Astrocyte of the spinal cord (primary cell): ENCODE measurements around the gene TRIM46.
"Not testable (repeated sequence)": the region's sequence is repeated elsewhere in the genome, so short reads cannot be mapped to it uniquely, and the experiment has no call there.

Source experiments
- DNase-seq: peaks from one replicate; pipeline ENCODE4 v3.0.0; 2011; ENCODE audit warnings: low read depth, low spot score
- H3K4me3 ChIP-seq: 2 replicates; pipeline ENCODE4 v1.5.1; 2011; ENCODE audit warnings: low read depth, mild to moderate bottlenecking, low read length, moderate library complexity
- in situ Hi-C: cut with HindIII; loops from 2 replicates; pipeline ENCODE4 v1.10.0; 2017; ENCODE audit warnings: low sequenced_read_pairs
- TF ChIP-seq, protein P1 (sequence below): IDR thresholded peaks from 2 replicates; pipeline ENCODE4 v1.5.1; 2012; ENCODE audit warnings: low read depth, mild to moderate bottlenecking, low read length, inconsistent platforms

The TRIM46 gene

DNA sequence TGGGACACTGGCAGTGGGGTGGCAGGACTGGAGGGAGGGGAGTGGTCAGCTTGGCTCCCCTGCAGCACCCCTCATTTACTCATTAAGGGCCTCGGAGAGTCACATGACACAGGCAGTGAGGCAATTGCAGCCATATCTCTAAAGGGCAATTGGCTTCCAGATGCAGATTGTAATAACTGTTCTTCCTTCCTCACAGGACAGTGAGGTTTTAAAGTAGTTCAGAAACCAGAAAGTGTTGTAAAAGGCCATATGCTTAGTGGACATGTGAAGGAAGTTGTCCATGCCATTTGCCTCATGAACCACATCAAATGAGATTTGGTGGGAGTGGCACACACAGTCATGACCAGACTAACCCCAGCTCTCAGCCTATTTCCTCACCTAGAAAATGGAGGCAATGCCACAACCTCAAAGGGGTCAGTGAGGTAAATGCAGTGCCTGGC is 46.0 kb downstream of the TRIM46 start:
- in situ Hi-C loops = no loop called here
- DNase-seq = no peak
- TF ChIP-seq, protein P1, sequence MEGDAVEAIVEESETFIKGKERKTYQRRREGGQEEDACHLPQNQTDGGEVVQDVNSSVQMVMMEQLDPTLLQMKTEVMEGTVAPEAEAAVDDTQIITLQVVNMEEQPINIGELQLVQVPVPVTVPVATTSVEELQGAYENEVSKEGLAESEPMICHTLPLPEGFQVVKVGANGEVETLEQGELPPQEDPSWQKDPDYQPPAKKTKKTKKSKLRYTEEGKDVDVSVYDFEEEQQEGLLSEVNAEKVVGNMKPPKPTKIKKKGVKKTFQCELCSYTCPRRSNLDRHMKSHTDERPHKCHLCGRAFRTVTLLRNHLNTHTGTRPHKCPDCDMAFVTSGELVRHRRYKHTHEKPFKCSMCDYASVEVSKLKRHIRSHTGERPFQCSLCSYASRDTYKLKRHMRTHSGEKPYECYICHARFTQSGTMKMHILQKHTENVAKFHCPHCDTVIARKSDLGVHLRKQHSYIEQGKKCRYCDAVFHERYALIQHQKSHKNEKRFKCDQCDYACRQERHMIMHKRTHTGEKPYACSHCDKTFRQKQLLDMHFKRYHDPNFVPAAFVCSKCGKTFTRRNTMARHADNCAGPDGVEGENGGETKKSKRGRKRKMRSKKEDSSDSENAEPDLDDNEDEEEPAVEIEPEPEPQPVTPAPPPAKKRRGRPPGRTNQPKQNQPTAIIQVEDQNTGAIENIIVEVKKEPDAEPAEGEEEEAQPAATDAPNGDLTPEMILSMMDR = no peak
- no peak overlapping the region for H3K4me3 ChIP-seq

DNA sequence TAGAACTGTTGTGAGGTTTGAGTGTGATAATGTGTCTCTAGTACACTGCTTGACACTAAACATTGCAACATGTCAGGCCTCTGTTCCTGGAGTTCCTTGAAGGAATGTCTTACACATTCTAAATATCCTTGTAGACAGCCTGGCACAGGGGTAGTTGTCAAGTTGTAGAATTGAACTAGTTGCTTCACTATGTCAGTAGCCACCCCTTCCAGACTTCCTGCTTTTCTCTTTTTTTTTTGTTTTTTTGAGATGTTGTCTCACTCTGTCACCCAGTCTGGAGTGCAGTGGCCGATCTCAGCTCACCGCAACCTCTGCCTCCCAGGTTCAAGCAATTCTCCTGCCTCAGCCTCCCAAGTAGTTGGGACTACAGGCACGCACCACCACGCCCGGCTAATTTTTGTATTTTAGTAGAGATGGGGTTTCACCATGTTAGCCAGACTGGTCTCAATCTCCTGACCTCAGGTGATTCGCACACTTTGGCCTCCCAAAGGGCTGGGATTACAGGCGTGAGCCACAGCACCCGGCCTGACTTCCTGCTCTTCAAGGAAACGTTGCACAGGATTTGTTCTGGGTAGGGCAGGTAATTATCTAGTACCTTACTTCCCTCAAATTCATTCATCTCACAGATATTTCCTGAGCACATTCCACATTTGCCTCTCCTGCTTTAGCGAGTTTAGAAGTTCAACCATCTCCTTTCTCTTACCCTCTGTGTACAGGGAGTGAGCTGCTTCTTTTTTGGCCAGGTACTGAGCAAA is 46.7 kb downstream of the TRIM46 start:
- in situ Hi-C loops = not testable (repeated sequence)

DNA sequence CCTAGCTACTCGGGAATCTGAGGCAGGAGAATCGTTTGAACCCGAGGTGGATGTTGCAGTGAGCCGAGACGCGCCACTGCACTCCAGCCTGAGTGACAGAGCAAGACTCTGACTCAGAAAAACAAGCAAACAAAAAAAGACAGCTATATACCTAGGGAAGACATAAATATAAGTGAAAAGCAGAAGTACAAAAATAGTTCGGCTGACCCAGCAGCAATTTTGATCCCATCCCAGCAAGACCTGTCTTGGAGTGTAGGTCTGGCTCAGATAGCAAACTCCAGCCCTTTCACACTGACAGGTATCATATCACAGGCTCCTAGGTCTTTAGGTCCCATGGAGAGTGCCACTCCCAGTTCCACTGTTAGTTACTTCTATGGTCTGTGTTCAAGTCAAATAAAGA is 49.4 kb downstream of the TRIM46 start:
- in situ Hi-C loops = no loop called here
- no peak overlapping the region for H3K4me3 ChIP-seq
- TF ChIP-seq, protein P1 = no peak
- no peak for DNase-seq

More for the DNA sequence above, 46.7 kb downstream of the TRIM46 start:
- not testable (repeated sequence) for H3K4me3 ChIP-seq, DNase-seq

DNA sequence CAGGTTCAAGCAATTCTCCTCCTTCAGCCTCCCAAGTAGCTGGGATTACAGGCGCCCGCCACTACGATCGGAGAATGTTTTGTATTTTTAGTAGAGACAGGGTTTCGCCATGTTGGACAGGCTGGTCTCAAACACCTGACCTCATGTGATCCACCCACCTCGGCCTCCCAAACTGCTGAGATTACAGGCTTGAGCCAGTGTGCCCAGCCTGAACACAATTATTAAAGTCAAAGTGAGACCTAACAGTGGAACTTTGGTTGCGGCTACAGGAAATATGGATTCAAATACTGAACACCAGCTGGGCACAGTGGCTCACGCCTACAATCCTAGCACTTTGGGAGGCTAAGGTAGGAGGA is 51.7 kb downstream of the TRIM46 start:
- in situ Hi-C loops, DNase-seq, H3K4me3 ChIP-seq: not testable (repeated sequence)

DNA sequence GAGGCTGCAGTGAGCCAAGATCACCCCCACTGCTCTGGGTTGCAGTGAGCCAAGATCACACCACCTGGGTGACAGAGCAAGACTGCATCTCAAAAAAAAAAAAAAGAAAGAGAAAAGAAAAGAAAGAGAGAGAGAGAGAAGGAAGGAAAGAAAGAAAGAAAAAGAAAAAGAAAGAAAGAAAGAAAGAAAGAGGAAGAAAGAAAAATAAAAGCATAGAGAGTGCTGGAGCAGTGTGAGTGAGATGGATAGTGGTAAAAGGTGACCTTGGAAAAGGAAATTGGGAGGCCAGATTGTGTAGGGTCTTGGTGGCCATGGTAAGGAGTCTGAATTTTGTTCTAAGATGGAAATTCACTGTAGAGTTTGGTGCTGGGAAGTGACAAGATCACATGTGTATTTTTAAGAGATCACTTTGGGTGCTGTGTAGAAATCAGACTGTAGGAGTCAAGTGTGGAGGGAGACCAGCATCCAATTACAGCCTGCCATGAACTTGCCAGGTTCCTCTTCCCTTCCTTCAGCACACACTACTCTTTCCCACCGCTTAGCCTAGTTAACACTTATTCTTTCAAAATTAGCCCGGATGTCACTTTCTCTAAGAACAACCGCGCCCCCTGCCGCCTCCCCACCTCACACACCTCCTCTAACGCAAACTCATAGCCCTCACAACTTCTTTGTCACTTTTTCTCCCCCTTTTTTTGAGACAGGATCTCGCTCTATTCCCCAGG is 52.7 kb downstream of the TRIM46 start:
- DNase-seq = peak; percentile 81
- in situ Hi-C loops = no loop called here
- TF ChIP-seq, protein P1 = peak; percentile 68

DNA sequence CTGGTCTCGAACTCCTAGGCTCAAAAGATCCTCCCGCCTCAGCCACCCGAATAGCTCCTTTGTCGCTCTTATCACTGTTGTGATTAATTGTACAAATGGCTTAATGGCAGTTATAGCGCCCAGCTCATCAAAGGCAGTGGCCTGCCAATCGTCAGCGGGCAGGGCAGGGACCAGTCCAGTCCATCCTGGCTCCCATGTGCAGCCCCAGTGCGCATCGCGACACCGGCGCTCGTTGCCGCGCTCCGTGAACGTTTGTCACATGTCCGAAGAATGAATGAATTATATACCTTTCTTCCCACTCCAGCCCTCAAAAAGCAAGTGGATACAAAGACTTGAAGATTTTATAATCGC is 53.2 kb downstream of the TRIM46 start:
- in situ Hi-C loops = no loop called here
- TF ChIP-seq, protein P1 = no peak
- H3K4me3 ChIP-seq = peak overlapping the region; percentile 77
- no peak for DNase-seq

More for the DNA sequence above, 52.7 kb downstream of the TRIM46 start:
- peak overlapping the region; percentile 77 for H3K4me3 ChIP-seq

DNA sequence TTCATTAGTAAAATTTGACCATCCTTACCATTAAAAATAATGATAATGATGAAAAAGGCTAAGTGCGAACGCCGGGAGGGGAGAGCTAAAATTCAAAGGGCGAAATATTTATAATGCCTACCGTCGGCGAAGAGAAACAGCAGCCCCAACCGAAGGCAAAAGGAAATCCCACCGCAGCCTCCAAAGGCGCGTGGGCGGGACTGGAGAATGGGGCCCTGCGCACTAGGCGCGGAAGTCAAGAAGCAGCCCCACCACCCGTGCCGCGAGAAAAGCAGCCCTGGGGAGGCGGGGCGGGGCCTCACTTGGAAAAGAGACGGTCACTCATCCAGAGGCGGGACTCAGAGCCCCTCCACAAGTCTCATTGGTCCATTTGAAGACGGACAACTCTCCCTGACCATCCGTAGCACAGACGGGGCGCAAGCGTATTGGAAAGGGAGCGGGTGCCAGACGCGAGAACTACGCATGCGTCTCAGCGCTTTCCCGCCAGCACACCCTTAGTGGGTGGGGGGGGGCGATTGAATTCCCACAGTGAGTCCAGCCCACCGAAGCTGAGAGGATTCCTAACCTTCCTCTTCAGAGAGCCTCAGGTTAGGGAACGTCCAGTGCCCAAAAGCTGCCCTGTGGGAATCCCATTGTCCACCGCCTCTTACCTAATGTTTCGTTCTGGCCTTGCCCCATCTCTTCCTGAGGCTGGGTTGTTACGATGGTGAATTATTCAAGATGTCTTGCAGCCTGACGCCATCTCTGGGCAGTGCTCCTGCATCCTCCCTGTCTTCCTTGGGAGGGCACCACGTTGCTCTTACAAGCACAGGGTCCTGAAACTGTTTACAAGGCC is 53.8 kb downstream of the TRIM46 start:
- peak overlapping the region; percentile 77 for H3K4me3 ChIP-seq
- peak; percentile 99 for DNase-seq
- TF ChIP-seq, protein P1 = no peak
- in situ Hi-C loops = no loop called here
